IMR-90 (cell line): ENCODE measurements around the gene SEC11A.

Experiments
- MAZ ChIP-seq: IDR thresholded peaks from 2 replicates; pipeline ENCODE4 v1.6.1; 2012; ENCODE audit warnings: low read depth, mild to moderate bottlenecking, low read length, improper control_type of control experiment, moderate library complexity, borderline replicate concordance
- NFE2L2 ChIP-seq: fragments of 150-350 bp; IDR thresholded peaks from 2 replicates; pipeline ENCODE4 v1.6.1; 2016; ENCODE audit warnings: low read depth, mild to moderate bottlenecking, low read length
- POLR2A ChIP-seq: IDR thresholded peaks from 2 replicates; pipeline ENCODE4 v1.6.1; 2012; ENCODE audit warnings: mild to moderate bottlenecking, low read depth, low read length
- TF ChIP-seq, protein P1 (sequence below): conservative IDR thresholded peaks from 2 replicates; pipeline ENCODE4 v1.5.1; 2012; ENCODE audit warnings: mild to moderate bottlenecking, low read depth, low read length, improper control_type of control experiment

DNA sequence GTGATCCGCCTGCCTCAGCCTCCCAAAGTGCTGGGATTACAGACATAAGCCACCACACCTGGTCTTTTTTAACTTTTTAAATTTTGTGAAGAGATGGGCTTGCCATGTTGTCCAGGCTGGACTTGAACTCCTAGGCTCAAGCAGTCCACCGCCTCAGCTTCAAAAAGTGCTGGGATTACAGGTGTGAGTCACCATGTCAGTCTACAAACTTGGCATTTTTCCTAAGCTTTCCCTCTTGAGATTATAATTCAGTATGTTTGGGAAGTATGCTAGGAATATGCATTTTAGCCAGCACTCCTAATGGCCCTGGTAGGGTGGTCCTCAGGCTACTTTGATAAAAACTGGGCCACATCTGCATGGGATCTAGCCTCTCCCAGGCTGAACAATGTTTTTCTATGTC is 66.2 kb downstream of the SEC11A start:
- TF ChIP-seq, protein P1, sequence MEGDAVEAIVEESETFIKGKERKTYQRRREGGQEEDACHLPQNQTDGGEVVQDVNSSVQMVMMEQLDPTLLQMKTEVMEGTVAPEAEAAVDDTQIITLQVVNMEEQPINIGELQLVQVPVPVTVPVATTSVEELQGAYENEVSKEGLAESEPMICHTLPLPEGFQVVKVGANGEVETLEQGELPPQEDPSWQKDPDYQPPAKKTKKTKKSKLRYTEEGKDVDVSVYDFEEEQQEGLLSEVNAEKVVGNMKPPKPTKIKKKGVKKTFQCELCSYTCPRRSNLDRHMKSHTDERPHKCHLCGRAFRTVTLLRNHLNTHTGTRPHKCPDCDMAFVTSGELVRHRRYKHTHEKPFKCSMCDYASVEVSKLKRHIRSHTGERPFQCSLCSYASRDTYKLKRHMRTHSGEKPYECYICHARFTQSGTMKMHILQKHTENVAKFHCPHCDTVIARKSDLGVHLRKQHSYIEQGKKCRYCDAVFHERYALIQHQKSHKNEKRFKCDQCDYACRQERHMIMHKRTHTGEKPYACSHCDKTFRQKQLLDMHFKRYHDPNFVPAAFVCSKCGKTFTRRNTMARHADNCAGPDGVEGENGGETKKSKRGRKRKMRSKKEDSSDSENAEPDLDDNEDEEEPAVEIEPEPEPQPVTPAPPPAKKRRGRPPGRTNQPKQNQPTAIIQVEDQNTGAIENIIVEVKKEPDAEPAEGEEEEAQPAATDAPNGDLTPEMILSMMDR, result no peak
- no peak for TF ChIP-seq MAZ
- no peak for TF ChIP-seq NFE2L2
- no peak for TF ChIP-seq POLR2A
